Tibial nerve (tissue), 4 donors: ENCODE measurements around the gene PSMB2.

Experiments used
- EP300 ChIP-seq, 2 donors: sonication (generic); formaldehyde crosslinking; IDR thresholded peaks; one replicate each; pipeline ENCODE4 v1.6.1; 2017; ENCODE audit warnings: antibody characterized with exemption in 2 of 2, mild to moderate bottlenecking in 1 of 2
- POLR2A ChIP-seq, 2 donors: fragments of 450-650 bp; IDR thresholded peaks; one replicate each; pipeline ENCODE4 v1.6.1; 2017; ENCODE audit warnings: antibody characterized with exemption in 2 of 2, mild to moderate bottlenecking in 2 of 2, moderate library complexity in 2 of 2
- TF ChIP-seq, protein P1 (sequence below), 5 experiments: fragments of 200-600 bp in 3 of 5; fragments of 450-650 bp in 2 of 5; sonication (generic) in 3 of 5; IDR thresholded peaks; one replicate each; pipeline ENCODE4 v1.5.1; 2016 to 2019; ENCODE audit warnings: antibody characterized with exemption in 5 of 5, mild to moderate bottlenecking in 3 of 5, moderate library complexity in 2 of 5

DNA sequence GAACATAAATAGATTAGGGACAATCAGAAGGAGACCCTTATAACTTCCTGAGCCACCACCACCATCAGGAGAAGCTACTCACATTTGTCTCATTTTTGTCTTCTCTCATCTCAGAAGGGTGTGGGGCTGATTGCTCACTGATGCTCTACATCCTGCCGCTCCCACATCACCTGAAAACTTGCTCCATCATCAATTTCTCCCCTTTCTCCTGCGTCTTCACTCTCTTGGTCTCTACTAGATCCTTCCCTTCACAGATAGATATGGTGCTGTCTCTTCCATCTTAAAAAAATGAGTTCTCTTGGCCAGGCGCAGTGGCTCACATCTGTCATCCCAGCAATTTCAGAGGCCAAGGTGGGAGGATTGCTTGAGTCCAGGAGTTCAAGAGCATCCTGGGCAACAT is 38.9 kb upstream of the PSMB2 start:
- TF ChIP-seq, protein P1, sequence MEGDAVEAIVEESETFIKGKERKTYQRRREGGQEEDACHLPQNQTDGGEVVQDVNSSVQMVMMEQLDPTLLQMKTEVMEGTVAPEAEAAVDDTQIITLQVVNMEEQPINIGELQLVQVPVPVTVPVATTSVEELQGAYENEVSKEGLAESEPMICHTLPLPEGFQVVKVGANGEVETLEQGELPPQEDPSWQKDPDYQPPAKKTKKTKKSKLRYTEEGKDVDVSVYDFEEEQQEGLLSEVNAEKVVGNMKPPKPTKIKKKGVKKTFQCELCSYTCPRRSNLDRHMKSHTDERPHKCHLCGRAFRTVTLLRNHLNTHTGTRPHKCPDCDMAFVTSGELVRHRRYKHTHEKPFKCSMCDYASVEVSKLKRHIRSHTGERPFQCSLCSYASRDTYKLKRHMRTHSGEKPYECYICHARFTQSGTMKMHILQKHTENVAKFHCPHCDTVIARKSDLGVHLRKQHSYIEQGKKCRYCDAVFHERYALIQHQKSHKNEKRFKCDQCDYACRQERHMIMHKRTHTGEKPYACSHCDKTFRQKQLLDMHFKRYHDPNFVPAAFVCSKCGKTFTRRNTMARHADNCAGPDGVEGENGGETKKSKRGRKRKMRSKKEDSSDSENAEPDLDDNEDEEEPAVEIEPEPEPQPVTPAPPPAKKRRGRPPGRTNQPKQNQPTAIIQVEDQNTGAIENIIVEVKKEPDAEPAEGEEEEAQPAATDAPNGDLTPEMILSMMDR (IDR thresholded peaks at IDR 0.05): no peak
- TF ChIP-seq POLR2A (IDR thresholded peaks at IDR 0.05) (no peak), EP300 (IDR thresholded peaks at IDR 0.05) (no peak)
